GM12892 (cell line): ENCODE data around the gene STEAP3.

Experiments used
- POLR2A ChIP-seq: IDR thresholded peaks from 2 replicates; pipeline ENCODE4 v1.6.1; 2011; ENCODE audit warnings: low read depth, low read length, control low read depth
- POLR2AphosphoS5 ChIP-seq: IDR thresholded peaks from 2 replicates; pipeline ENCODE4 v1.6.1; 2011; ENCODE audit warnings: low read depth, low read length, control low read depth

DNA sequence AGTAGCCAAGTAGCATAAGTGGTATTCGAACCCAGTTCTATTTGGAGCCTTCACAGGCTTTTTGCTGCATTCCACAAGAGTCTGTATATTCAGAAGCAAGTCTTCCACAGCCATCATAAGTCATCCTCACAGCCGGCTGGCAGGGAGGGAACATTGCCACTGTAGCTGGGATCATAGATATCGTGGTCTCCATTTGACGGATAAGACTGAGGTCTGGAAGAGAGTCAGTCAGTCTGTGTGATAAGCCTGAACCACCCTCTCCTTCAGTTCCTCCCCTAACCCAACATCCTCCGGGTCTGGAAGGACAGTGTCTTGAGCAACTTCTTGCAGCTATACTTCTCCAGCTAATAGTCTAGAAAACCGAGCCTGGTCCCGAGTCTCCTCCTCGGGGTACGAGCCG is 48.1 kb upstream of the STEAP3 start:
- TF ChIP-seq POLR2AphosphoS5: no peak
- no peak for TF ChIP-seq POLR2A
